ENCODE results near the gene FEV. TPM values are rescaled to one million over a fixed set of nuclear protein-coding genes. Genes with fewer than 3 reads are reported as not detected.

Gene FEV
- total RNA-seq, 1 donor from 2014 or later = not detected

DNA sequence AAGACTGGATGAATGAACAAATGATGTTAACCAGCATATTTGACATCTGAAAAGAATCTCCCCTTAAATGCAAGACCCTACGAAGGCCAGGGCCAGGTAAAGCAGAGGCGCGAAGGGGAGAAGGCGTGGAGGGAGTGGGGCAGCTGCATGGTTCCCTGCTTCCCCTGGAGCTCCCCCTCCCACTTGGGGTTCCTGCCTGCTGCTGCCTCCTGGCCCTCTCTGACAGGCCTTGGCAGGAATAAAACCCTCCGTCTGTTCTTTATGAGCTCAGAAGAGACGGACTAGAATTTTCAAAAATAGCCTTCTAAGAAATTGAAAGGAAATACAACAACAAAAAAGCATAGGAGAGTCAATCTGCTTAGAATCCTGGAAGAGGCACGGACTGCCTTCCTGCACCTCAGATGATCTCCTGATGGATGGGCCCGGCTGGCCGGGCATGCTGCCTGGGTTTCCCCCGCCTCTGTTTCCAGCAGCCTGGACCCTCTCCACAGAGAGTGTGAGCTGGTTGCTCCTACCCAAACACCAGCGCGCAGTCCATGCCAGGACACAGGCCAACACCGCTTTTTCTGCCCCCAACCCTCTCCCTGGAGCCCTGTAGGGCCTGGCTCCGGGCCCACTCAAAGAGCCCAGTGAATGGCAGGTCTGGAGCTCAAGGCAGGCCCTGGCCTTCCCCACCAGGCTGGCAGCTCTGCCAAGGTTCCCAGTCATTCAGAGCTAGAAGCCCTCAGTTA, 32.4 kb upstream of the FEV start:
- intact Hi-C loops (cut with micrococcal nuclease) = no loop called here

DNA sequence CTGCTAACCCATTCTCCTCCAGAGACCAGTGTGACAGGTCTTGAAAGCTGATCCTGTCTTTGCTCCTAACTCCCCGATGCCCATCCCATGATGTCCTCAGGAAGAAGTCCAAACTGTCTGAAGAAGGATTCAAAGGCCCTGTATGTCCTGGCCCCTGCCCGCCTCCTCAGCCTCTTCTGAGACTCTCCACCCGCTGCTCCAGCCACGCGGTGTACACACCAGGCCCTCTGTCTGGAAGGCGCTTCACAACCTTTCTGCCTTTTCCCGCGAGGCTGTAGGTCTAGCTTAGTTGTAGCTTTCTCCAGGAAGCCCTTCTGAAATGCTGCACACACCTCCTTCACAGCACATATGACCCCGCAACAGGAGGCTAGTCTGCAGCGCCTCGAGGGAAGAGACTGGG, 31.7 kb upstream of the FEV start:
- intact Hi-C loops (cut with micrococcal nuclease) = no loop called here

DNA sequence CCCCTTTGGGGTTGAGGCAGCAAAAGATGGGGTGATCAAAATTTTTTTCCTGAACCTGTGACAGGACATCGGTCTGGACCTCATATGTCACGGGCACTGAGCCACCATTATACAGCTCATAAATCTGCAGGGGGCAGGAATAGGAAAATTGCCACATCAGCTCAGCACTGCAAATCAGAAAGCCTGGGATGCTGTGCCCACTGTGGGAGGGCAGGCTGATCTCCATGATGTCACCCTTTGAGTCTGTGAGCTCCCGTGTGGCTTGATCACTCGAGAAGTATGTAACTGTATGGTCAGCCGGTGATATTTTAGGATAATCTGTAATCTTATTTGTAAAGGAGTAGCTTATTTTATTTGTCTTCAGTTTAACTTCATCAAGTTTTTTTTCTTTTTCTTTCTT, 25.9 kb upstream of the FEV start:
- intact Hi-C loops (cut with micrococcal nuclease) = no loop called here

DNA sequence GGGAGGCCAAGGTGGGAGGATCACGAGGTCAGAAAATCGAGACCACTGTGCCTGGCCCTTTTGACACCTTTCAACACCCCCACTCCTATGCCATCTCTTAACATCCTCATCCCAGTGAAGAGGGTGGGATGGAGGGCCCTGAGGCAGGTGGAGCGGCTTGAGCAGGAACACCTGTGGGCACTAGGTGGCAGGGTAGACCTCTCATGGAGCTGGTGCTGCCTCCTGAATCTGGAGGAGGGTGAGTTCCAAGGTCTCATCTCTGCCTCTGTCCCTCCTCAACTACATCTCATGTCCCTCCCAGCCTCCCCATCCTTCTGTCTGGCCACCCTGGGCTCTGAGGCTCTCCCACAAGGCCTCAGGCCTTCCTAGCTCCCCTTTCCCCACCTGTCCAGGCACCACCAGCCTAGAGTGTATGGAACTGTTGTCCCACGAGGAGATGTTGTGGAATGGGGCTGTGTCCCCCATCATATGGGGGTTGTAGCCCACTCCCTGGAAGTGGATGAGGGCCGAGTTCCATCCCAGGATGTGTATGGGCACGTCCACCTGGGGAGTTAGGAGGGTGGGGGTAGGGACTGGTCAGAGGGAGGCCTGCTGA, 25.3 kb upstream of the FEV start:
- intact Hi-C loops (cut with micrococcal nuclease) = no loop called here

DNA sequence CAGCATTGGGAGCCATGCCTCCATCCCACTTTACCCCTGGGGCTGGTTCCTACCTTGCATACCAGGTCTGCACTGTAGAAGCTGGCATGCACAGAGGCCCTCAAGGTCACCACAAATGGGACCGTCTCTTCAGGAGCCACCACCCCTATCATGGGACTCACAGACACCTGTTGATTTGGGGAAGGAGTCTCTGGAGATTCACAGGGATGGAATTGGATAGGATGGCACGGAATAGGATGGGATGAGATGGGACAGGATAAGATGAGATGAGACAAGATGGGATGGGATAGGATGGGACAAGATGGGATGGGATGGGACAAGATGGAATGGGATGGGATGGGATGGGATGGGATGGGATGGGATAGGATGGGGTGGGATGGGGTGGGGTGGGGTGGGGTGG, 24.3 kb upstream of the FEV start:
- intact Hi-C loops (cut with micrococcal nuclease) = no loop called here

DNA sequence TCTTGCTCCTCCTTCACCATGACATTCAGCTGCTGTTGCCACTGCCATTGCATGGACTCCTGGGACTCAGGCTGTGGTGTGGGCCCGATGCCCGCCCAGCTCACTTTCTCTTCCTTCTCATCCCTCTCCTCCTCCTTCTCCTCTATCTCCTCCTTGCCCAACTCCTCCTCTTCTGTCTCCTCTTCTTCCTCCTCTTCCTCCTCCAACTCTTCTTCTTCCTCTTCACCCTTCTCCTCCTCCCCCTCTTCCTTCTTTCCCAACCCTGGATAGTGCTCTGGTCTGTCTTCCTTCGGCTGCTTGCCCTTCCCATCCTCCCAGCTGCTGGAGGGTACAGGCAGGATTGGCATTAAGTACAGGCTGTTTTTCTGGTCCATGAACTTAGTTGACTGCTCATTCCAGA, 19.0 kb upstream of the FEV start:
- intact Hi-C loops (cut with micrococcal nuclease) = no loop called here

DNA sequence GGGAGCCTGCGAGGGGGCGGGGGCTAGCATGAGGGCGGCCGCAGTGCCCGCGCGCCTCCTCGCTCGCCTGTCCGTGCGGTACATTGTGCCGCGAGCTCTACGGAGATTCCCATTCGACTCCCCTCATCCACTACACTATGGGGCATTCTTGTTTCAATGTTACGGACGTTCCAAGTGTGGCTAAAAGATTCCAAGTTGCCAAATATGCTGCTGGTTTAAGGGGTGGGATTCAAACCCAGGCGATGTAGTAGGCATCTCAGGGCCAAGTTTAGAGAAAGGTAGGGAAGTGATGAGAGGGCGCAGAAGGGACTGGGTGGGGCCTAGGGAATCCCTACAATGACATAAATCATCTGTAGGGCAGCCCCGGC, 18.3 kb upstream of the FEV start:
- intact Hi-C loops (cut with micrococcal nuclease) = no loop called here

DNA sequence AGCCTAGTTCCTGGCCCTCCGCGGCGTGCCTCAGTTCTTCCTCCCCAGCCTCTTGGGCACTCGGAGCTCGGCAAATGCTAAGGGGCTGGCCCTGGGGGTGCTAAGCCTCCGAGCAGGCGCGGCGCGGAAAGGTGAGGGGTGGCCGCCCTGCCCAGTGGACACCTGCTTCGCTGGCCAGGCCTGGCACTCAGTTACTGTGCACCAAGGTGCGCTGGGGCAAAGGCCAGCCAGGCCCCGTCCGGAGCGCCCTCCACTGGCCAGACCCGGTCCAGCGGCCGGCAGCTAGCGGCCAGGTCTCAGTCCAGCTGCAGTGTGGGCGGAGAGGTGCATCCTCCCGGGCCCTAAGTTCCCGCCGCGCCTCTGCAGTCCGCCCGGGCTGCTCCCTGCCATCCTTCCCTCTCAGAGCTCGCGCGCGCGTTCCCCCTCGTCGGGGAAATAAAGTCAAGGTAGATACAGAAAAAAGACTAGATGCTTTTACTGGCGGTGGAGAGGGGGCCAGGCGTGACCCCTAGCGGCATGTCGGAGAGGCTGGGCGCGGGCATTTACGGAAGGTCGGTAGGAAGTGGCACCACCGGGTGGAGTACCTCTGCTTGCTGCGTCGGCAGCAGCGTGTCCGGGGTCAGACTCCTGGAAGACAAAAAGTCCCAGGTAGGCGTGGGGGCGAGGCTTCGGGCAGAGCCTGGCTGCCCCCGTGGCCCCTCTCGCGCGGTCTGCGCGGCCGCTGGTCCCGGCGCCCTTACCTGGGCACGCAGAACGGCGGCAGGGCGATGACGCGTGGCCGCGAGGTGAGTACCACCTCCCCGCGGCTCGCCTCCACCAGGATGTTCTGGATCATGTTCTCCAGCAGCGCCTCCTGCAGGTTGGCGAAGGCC, 17.6 kb upstream of the FEV start:
- intact Hi-C loops (cut with micrococcal nuclease) = no loop called here

DNA sequence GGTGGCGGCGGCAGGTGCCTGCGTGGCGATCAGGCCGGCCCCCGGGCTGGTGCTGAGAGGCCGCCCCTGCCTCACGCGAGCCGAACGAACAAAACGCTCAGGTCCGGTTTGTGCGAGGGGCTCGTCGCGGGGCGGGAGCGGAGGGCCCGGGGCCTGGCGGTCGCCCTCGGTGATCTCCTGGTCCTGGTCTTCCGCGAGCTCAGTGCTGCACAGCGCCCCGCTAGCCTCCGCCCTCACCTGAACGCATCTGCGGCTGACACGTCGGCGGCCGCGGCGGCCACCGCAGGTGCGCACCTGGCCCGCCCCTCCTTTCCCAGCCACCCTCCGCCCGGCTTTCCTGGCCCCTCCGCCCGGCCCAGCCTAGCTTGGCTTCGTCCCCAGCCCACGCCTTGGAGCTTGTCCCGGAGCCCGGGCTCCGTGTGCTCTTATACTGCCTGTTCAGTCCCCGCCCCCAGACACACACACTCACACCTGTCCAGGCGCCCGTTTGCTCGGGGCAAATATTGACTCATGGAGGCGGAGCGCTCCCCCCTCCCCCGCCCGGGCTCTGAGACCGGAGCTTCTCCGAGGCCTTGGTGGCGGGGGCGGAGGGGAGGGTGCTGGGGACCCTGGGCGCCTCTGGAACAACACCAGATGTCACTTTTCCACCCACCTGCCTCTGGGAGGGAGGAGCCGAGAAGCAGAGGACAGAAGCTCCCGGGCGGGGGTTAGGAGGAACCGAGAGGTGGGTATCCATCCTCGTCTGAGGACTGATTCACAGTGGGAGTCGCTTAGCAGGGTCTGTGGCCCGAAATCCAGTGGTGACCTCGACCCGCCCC, 16.8 kb upstream of the FEV start:
- intact Hi-C loops (cut with micrococcal nuclease) = no loop called here

DNA sequence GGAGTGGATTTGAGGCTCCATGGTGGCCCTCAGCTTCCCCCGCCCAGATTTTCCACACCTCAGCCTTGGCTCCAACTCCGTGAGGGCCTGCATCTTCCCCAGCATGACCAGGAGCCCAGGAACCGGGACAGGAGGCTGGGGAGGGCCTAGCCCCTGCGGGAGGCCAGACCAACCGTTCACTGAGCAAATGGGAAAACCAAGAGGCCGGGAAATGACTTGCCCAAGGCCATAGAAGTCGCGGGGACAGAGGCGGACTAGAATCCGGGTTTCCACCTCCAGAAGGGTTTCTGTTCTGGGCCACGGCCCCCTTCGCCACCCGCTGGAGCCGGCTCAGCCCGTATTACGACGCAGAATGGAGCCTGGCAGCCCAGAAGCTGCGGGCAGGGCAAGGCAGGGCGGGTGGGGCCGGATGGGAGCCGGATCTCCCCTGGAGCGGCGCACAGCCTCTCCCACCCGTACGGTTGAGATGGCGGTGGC, 16.2 kb upstream of the FEV start:
- intact Hi-C loops (cut with micrococcal nuclease) = no loop called here

DNA sequence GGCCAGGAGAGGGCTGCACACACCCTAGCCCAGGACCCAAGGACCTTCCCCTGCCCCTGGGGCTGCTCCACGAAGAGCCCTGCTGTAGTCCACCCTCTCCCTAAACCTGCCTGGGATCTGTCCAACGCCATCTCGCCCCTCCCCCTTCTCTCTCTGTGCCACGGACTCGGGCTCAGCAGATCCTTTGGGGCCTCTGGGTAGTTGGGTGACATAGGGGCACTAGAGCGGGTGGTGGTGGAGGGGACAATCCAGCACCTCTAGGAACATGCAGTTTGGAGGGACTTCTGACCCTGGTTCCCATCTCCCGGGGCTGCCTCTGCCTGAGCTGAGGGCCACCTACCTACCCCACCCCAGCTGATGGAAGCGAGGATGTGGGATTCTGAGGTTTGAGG, 15.6 kb upstream of the FEV start:
- intact Hi-C loops (cut with micrococcal nuclease) = no loop called here

DNA sequence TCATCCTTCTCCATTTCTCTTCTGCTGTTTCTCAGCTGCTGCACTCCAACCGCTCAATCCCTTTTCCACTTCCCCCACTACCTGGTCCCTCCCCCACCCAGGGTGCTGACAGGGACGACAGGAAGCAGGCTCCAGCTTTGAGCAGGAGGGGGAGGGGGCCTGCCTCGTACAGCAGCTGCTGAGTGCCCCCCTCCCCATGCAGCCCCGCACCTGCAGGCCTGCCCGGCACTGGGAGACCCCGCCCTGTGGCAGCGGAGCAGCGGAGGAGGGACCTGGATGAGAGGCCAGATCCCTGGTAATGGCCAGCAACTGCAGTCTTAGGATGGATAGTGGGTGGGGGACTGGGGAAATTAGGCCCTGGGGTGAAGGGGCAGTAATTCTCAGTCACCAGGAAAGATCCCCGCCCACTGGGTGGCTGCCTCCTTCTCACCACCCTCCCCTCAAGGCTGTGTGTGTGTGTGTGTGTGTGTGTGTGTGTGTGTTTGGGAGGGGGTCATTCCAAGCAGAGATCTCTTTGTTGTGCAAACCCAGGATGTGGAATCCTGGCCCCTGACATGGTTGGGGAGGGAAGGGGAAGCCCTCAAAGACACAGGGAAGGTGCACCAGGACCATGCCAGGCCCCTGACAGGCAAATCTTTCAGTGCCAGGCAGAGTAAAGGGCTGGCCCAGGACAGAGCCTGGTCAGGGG, 15.0 kb upstream of the FEV start:
- intact Hi-C loops (cut with micrococcal nuclease) = no loop called here

DNA sequence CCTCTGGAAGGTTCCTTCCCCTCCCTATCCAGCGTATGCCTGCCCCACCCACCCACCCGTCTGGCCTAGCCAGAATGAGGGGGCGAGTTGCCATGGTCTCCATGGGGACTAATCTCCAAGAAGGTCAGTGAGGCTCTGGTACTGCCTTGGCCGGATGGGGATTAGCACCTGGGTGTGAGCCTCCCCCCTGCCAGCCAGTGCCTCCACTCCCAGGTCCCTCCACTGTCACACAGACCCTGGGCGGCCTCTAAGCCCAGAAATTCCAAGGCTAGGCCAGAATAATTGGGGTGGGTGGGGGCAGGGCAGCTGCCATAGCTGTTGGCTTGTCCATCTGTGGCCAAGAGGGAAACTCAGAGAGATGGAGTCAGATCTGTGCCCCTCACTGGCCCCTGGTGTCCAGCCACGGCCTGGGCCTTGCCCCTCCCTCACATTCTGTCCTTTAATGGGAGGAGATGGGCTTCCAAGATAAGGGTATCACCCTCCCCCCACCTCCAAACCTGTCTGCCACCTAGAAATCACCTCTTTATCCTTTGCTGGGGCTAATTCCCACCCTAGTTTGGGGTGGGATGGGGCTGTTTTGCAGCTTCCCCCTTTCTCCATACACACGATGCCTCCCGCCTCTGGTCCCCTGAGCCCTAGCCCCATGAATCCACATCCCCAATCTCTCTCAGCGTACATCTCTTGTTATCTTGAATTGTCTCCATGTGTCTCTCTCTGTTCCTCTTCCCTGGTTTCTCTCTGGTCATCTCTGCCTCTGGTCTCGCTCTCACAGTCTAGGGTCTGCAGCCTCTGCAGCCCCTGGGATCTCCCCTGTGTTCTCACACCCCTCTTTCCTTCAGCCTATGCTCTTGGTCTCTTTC, 14.3 kb upstream of the FEV start:
- intact Hi-C loops (cut with micrococcal nuclease) = no loop called here

DNA sequence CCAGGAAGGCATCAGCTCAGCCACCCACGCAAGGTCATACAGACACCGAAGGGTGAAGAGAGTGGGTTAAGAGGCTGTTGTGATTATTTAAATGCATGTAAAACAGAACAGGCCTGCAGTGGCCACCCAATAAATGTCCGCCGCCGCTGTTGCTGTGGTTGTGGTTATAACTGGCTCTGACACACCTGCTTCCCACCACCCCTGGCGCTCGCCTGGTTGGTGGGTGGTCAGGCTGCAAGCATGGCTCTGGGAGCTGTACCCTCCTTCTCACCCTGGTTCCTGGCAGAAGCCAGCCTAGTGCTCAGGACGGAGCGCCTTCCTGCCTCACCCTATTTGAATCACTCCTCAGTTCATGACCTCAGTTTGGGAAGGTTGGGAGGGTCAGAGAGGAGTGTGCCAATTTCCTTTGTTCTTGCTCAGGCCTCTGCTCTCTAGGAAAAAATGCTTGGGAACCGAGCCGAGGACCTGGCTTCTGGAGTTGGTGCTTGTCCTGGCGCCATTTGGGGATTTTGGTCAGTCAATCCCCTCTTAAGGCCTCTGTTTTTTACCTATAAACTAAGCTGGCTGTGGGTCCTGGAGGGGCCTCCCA, 13.5 kb upstream of the FEV start:
- intact Hi-C loops (cut with micrococcal nuclease) = no loop called here

DNA sequence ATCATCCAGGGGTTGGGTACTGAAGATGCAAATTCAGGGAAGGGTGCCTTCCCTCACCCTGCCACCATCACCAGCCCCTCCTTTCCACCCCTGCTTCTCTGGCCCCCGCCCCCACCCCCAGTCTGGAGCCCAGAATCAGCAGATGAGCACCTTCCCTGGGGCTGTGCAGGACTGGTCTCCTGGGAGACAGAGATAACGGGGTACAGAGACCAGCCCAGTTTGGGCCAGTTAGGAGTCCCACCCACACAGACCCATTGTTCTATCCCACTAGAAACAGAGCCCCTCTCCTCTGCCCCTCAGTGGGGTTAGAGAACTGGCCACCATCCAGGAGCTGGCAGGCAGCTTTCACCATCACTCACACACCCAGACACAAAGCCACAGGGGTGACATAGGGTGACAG, 12.7 kb upstream of the FEV start:
- intact Hi-C loops (cut with micrococcal nuclease) = no loop called here

DNA sequence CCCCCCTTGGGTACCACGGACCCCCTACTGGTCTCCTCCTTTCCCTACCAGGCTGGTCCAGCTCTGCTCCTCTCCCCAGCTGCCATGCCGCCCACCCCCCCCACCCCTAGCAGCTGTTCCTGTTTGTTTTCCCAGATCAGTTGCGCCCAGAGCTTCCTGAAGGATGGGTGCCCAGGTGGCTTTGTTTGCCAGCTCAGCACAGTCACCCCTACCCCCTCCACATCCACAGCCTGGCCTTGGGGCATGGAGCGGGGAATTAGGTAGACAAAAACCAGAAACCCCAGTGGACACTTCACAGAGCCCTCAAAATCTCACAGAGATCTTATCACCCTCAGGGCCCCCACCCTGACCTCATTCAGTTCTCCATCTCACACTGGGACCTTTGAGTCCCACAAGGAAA, 12.0 kb upstream of the FEV start:
- intact Hi-C loops (cut with micrococcal nuclease) = loop anchor here (1.0 kb wide), 2 partner anchors 17 to 61 kb away; no protein-coding TSS in a partner anchor

DNA sequence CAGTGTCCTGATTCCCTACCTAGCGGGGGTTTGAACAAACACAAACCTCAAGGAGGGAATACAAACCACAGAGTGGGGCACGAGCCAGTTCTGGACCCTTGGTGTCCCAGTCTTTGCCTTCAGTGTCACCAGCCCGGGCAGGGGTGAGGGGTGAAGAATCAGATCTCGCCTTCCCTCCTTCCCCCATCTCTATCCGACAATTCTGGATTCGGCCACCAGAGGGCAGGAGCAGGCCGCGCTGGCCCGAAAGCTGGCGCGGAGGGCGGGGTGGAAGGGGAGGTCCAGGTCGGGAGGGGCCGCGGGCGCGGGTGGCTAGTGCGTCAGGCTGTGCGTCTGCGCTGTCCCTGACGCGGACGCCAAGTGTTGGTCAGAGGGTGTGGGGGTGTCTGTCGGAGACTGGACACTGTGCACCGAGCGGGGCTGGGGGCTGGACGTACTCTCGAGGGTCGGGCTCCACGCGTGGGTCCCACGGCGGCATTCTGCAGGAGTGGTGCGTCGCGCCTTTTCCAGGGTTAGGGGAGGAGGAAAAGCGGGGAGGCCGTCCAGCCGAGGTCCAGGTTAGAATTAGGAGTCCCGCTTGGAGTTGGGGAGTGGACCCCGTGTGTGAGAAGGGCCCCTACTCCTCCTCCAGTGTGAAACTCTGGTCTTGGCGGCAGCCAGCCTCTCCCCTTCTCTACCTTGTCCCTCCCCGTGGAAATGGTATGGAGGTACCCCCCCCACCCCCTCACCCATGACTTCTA, 11.2 kb upstream of the FEV start:
- intact Hi-C loops (cut with micrococcal nuclease) = loop anchor here (1.0 kb wide), 2 partner anchors 16 to 62 kb away; no protein-coding TSS in a partner anchor

DNA sequence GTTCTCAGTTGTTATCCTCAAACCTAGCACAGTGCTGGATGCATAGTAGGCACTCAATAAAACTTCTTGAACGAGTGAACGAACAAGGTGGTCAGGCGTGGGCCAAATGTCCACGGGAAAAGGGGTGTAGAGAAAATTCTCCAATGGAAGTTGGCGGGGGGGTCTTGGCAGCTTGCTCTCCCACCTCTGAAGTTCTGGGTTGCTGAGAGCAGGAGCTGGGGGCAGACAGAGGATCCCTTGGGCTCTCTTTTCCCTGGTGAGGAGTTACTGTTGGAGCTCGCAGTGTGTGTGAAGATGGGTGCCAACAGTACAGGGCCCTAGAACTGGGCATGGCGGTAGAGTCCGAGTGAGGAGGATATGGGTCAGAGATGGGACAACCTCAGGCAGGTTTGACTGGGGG, 10.6 kb upstream of the FEV start:
- intact Hi-C loops (cut with micrococcal nuclease) = no loop called here

All from T-helper 1 cell treated with Interleukin-12 subunit alpha and Interleukin-12 subunit beta and Interleukin-4 antibody, amounts not matched to agents 30 ng/mL and 1 ng/mL, for 36 hours (primary cell).